Measurements from ENCODE around the gene LRRC36.

GRCh38 chr16:67294938-67295361 is 31.7 kb upstream of the LRRC36 start:
- TF ChIP-seq CTCF (IDR thresholded peaks at IDR 0.05; ENCODE audit: borderline replicate concordance, extremely low read depth, low read length, poor library complexity, severe bottlenecking) (no peak), EZH2 (IDR thresholded peaks at IDR 0.05; ENCODE audit: borderline replicate concordance, low read depth, low read length, severe bottlenecking) (no peak)
